WTC11 (cell line): ENCODE data around the gene OSBPL5. TPM values are rescaled to one million over a fixed set of nuclear protein-coding genes. Genes with fewer than 3 reads are reported as not detected.
A peak's percentile ranks its signal among the peaks of the same experiment; 100 is the strongest.

ENCODE experiments used
- ATAC-seq: fragments of 200-7000 bp; cut with Tn5 transposase; 2 replicates; pipeline ENCODE4 v1.10.0; 2021; ENCODE audit warnings: mild to moderate bottlenecking, moderate library complexity
- CTCF ChIA-PET: fragments of 300-600 bp; sonication (Branson Sonifier 250); formaldehyde crosslinking; loops from one replicate; lab custom pipeline; 2021; ENCODE audit warnings: antibody characterized with exemption; lab: Charles Lee
- POLR2A ChIA-PET: fragments of 350-600 bp; sonication (Branson Sonifier 250); formaldehyde crosslinking; loops from one replicate; lab custom pipeline; 2021; ENCODE audit warnings: antibody characterized with exemption; lab: Charles Lee
- DNase-seq: peaks from one replicate; pipeline ENCODE4 v3.0.0; 2021; ENCODE audit warnings: low spot score
- H3K27ac Mint-ChIP-seq: 2 replicates; pipeline ENCODE4 v1.8.0; 2021; ENCODE audit warnings: mixed read lengths
- H3K27me3 Mint-ChIP-seq: 2 replicates; pipeline ENCODE4 v1.8.0; 2021; ENCODE audit warnings: low read depth, mild to moderate bottlenecking, moderate library complexity, mixed read lengths
- H3K36me3 Mint-ChIP-seq: 2 replicates; pipeline ENCODE4 v1.8.0; 2021; ENCODE audit warnings: mixed read lengths
- H3K4me1 Mint-ChIP-seq: 2 replicates; pipeline ENCODE4 v1.8.0; 2022; ENCODE audit warnings: mixed read lengths
- H3K4me3 Mint-ChIP-seq: 2 replicates; pipeline ENCODE4 v1.8.0; 2021; ENCODE audit warnings: mild to moderate bottlenecking, moderate library complexity, mixed read lengths
- H3K9me3 Mint-ChIP-seq: 2 replicates; pipeline ENCODE4 v1.8.0; 2021; ENCODE audit warnings: mixed read lengths
- CREB1 ChIP-seq: sonication (generic); formaldehyde crosslinking; IDR thresholded peaks from 2 replicates; pipeline ENCODE4 v1.8.0; 2023; ENCODE audit warnings: mild to moderate bottlenecking, missing genetic modification reagents
- EMX1 ChIP-seq: fragments of 250-450 bp; sonication (Bioruptor Pico); IDR thresholded peaks from 2 replicates; pipeline ENCODE4 v1.8.0; 2021; ENCODE audit warnings: mild to moderate bottlenecking
- ETV6 ChIP-seq: sonication (generic); formaldehyde crosslinking; IDR thresholded peaks from 2 replicates; pipeline ENCODE4 v1.8.1; 2022; ENCODE audit warnings: mild to moderate bottlenecking, missing genetic modification reagents
- GTF2I ChIP-seq: fragments of 250-450 bp; sonication (Bioruptor Pico); conservative IDR thresholded peaks from 2 replicates; pipeline ENCODE4 v1.4.0; 2021; ENCODE audit warnings: mild to moderate bottlenecking
- IRF2 ChIP-seq: sonication (generic); formaldehyde crosslinking; IDR thresholded peaks from 2 replicates; pipeline ENCODE4 v1.8.0; 2022; ENCODE audit warnings: low read depth, missing genetic modification reagents, borderline replicate concordance
- JAZF1 ChIP-seq: fragments of 250-450 bp; sonication (Bioruptor Pico); IDR thresholded peaks from 2 replicates; pipeline ENCODE4 v1.9.0; 2021; ENCODE audit warnings: moderate library complexity, mild to moderate bottlenecking, inconsistent platforms
- NFATC4 ChIP-seq: fragments of 250-450 bp; sonication (Bioruptor Pico); IDR thresholded peaks from 2 replicates; pipeline ENCODE4 v1.9.0; 2021; ENCODE audit warnings: mild to moderate bottlenecking
- NR1H2 ChIP-seq: sonication (generic); formaldehyde crosslinking; IDR thresholded peaks from 2 replicates; pipeline ENCODE4 v1.9.0; 2021; ENCODE audit warnings: mild to moderate bottlenecking, moderate library complexity, missing genetic modification reagents
- OVOL2 ChIP-seq: fragments of 250-450 bp; sonication (Bioruptor Pico); IDR thresholded peaks from 2 replicates; pipeline ENCODE4 v1.9.0; 2021; ENCODE audit warnings: mild to moderate bottlenecking, borderline replicate concordance
- RORB ChIP-seq: fragments of 250-450 bp; sonication (Bioruptor Pico); IDR thresholded peaks from 2 replicates; pipeline ENCODE4 v1.9.0; 2021; ENCODE audit warnings: mild to moderate bottlenecking
- ZBTB21 ChIP-seq: sonication (generic); formaldehyde crosslinking; IDR thresholded peaks from 2 replicates; pipeline ENCODE4 v1.8.1; 2023; ENCODE audit warnings: mild to moderate bottlenecking, missing genetic modification reagents, borderline replicate concordance
- total RNA-seq: library from RNA; stranded (reverse); gene quantifications from 3 replicates; pipeline ENCODE4 v1.2.3, GENCODE V29; 2021
- TF ChIP-seq, protein P1 (sequence below): sonication (generic); formaldehyde crosslinking; IDR thresholded peaks from 2 replicates; pipeline ENCODE4 v1.8.1; 2023; ENCODE audit warnings: mild to moderate bottlenecking, missing genetic modification reagents, borderline replicate concordance
- TF ChIP-seq, protein P2 (sequence below): sonication (generic); formaldehyde crosslinking; IDR thresholded peaks from 2 replicates; pipeline ENCODE4 v1.8.0; 2022; ENCODE audit warnings: missing genetic modification reagents
- TF ChIP-seq, protein P3 (sequence below): sonication (generic); formaldehyde crosslinking; IDR thresholded peaks from 2 replicates; pipeline ENCODE4 v1.8.1; 2023; ENCODE audit warnings: mild to moderate bottlenecking, missing genetic modification reagents, moderate library complexity
- TF ChIP-seq, protein P4 (sequence below): sonication (generic); formaldehyde crosslinking; IDR thresholded peaks from 2 replicates; pipeline ENCODE4 v1.8.1; 2022; ENCODE audit warnings: mild to moderate bottlenecking, moderate library complexity, missing genetic modification reagents
- TF ChIP-seq, protein P5 (sequence below): sonication (generic); formaldehyde crosslinking; IDR thresholded peaks from 2 replicates; pipeline ENCODE4 v1.8.0; 2022; ENCODE audit warnings: mild to moderate bottlenecking, missing genetic modification reagents
- TF ChIP-seq, protein P6 (sequence below): fragments of 250-450 bp; sonication (Bioruptor Pico); conservative IDR thresholded peaks from 2 replicates; pipeline ENCODE4 v1.9.0; 2021; ENCODE audit warnings: mild to moderate bottlenecking

The OSBPL5 gene
- total RNA-seq, 1 experiment from 2014 or later = 17.7 TPM

DNA sequence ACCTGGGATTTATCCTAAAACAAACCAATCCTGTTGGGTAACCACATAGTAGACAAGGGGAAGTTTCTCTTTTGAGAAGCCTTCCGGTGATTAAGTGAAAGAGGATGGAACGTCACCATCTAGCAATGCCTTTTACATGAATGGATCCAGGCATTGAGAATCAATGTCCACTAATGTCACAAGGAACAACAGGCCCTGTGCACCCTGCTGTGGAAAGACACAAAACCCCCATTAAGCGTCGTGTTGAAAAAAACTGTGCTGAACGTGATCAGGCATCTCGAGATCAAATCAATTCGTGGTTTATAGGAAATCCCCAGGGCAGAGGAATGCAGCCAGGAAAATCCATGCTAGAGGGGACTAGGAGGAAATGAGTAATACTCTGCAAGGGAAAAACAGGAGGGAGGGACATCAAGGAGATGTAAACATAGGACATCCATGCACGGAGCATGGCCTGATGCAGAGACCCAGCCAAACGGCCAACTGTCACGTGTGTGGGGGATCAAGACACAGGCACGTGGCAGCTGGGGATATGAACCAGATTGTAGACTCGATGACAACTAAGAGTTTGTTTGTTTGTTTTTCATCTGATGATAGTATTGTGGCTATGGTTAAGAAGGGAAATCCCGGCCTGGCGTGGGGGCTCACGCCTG, 69.3 kb downstream of the OSBPL5 start:
- DNase-seq = no peak
- CTCF ChIA-PET = interaction anchor here (0.7 to 1.0 kb wide), 2 partner anchors 12 to 45 kb away, joined by 3 to 4 read pairs; no protein-coding TSS in a partner anchor

DNA sequence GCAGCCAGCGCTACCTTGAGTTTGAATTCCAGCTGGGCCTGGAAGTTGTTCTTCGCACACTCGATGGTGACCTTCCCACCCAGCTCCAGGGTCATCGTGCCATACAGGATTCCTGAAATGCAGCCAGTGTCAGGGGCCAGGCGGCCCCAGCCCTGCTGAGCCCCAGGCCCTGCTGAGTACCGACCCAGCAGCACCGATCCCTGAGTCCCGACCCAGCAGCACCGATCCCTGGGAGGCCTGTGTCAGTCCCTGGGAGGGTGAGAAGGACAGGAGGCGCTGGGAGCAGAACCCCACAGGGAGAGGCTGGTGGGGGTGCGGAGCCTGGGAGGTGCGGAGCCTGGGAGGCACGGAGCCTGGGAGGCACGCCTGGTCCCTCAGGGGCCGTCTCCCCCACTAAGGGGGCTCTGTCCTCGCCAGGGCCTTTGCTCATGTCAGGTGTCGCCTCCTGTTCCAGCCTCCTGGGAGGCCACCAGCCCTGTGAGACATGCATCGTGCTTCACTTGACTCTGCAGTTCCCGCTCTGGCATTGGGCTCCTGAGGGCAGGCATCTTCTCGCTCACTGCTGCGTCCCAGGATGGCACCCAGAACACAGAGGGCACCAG, 70.8 kb downstream of the OSBPL5 start:
- Mint-ChIP-seq H3K27me3 (peaks cover 7% of the 10 kb centered on the region), H3K27ac (no peak overlapping the region), H3K9me3 (peaks cover 3% of the 10 kb centered on the region; the same call in 1 of the 2 replicates), H3K4me3 (no peak overlapping the region), H3K36me3 (peaks cover 4% of the 10 kb centered on the region; the same call in 1 of the 2 replicates), H3K4me1 (peaks cover 23% of the 10 kb centered on the region)
- ChIA-PET POLR2A (no interaction called here), CTCF (interaction anchor here (0.6 to 1.6 kb wide), 10 partner anchors 15 to 131 kb away, joined by 3 to 7 read pairs (median 3); no protein-coding TSS in a partner anchor)
- no peak for TF ChIP-seq RORB (CRISPR knock-in tag)
- TF ChIP-seq JAZF1 (CRISPR knock-in tag) = no peak
- no peak for TF ChIP-seq ETV6 (CRISPR knock-in tag)
- TF ChIP-seq, protein P1, sequence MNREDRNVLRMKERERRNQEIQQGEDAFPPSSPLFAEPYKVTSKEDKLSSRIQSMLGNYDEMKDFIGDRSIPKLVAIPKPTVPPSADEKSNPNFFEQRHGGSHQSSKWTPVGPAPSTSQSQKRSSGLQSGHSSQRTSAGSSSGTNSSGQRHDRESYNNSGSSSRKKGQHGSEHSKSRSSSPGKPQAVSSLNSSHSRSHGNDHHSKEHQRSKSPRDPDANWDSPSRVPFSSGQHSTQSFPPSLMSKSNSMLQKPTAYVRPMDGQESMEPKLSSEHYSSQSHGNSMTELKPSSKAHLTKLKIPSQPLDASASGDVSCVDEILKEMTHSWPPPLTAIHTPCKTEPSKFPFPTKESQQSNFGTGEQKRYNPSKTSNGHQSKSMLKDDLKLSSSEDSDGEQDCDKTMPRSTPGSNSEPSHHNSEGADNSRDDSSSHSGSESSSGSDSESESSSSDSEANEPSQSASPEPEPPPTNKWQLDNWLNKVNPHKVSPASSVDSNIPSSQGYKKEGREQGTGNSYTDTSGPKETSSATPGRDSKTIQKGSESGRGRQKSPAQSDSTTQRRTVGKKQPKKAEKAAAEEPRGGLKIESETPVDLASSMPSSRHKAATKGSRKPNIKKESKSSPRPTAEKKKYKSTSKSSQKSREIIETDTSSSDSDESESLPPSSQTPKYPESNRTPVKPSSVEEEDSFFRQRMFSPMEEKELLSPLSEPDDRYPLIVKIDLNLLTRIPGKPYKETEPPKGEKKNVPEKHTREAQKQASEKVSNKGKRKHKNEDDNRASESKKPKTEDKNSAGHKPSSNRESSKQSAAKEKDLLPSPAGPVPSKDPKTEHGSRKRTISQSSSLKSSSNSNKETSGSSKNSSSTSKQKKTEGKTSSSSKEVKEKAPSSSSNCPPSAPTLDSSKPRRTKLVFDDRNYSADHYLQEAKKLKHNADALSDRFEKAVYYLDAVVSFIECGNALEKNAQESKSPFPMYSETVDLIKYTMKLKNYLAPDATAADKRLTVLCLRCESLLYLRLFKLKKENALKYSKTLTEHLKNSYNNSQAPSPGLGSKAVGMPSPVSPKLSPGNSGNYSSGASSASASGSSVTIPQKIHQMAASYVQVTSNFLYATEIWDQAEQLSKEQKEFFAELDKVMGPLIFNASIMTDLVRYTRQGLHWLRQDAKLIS (CRISPR knock-in tag) = no peak
- TF ChIP-seq, protein P2, sequence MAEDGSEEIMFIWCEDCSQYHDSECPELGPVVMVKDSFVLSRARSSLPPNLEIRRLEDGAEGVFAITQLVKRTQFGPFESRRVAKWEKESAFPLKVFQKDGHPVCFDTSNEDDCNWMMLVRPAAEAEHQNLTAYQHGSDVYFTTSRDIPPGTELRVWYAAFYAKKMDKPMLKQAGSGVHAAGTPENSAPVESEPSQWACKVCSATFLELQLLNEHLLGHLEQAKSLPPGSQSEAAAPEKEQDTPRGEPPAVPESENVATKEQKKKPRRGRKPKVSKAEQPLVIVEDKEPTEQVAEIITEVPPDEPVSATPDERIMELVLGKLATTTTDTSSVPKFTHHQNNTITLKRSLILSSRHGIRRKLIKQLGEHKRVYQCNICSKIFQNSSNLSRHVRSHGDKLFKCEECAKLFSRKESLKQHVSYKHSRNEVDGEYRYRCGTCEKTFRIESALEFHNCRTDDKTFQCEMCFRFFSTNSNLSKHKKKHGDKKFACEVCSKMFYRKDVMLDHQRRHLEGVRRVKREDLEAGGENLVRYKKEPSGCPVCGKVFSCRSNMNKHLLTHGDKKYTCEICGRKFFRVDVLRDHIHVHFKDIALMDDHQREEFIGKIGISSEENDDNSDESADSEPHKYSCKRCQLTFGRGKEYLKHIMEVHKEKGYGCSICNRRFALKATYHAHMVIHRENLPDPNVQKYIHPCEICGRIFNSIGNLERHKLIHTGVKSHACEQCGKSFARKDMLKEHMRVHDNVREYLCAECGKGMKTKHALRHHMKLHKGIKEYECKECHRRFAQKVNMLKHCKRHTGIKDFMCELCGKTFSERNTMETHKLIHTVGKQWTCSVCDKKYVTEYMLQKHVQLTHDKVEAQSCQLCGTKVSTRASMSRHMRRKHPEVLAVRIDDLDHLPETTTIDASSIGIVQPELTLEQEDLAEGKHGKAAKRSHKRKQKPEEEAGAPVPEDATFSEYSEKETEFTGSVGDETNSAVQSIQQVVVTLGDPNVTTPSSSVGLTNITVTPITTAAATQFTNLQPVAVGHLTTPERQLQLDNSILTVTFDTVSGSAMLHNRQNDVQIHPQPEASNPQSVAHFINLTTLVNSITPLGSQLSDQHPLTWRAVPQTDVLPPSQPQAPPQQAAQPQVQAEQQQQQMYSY (CRISPR knock-in tag) = no peak
- TF ChIP-seq ZBTB21 (CRISPR knock-in tag) = no peak
- TF ChIP-seq EMX1 (CRISPR knock-in tag) = no peak
- TF ChIP-seq OVOL2 (CRISPR knock-in tag) = no peak
- TF ChIP-seq, protein P3, sequence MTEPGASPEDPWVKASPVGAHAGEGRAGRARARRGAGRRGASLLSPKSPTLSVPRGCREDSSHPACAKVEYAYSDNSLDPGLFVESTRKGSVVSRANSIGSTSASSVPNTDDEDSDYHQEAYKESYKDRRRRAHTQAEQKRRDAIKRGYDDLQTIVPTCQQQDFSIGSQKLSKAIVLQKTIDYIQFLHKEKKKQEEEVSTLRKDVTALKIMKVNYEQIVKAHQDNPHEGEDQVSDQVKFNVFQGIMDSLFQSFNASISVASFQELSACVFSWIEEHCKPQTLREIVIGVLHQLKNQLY (CRISPR knock-in tag) = no peak
- no peak for TF ChIP-seq GTF2I
- no peak for TF ChIP-seq CREB1 (CRISPR knock-in tag)
- TF ChIP-seq, protein P4, sequence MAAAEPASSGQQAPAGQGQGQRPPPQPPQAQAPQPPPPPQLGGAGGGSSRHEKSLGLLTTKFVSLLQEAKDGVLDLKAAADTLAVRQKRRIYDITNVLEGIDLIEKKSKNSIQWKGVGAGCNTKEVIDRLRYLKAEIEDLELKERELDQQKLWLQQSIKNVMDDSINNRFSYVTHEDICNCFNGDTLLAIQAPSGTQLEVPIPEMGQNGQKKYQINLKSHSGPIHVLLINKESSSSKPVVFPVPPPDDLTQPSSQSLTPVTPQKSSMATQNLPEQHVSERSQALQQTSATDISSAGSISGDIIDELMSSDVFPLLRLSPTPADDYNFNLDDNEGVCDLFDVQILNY (CRISPR knock-in tag) = no peak
- no peak for TF ChIP-seq NFATC4 (CRISPR knock-in tag)
- TF ChIP-seq, protein P5, sequence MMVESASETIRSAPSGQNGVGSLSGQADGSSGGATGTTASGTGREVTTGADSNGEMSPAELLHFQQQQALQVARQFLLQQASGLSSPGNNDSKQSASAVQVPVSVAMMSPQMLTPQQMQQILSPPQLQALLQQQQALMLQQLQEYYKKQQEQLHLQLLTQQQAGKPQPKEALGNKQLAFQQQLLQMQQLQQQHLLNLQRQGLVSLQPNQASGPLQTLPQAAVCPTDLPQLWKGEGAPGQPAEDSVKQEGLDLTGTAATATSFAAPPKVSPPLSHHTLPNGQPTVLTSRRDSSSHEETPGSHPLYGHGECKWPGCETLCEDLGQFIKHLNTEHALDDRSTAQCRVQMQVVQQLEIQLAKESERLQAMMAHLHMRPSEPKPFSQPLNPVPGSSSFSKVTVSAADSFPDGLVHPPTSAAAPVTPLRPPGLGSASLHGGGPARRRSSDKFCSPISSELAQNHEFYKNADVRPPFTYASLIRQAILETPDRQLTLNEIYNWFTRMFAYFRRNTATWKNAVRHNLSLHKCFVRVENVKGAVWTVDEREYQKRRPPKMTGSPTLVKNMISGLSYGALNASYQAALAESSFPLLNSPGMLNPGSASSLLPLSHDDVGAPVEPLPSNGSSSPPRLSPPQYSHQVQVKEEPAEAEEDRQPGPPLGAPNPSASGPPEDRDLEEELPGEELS (CRISPR knock-in tag) = no peak
- TF ChIP-seq IRF2 (CRISPR knock-in tag) = no peak
- TF ChIP-seq, protein P6, sequence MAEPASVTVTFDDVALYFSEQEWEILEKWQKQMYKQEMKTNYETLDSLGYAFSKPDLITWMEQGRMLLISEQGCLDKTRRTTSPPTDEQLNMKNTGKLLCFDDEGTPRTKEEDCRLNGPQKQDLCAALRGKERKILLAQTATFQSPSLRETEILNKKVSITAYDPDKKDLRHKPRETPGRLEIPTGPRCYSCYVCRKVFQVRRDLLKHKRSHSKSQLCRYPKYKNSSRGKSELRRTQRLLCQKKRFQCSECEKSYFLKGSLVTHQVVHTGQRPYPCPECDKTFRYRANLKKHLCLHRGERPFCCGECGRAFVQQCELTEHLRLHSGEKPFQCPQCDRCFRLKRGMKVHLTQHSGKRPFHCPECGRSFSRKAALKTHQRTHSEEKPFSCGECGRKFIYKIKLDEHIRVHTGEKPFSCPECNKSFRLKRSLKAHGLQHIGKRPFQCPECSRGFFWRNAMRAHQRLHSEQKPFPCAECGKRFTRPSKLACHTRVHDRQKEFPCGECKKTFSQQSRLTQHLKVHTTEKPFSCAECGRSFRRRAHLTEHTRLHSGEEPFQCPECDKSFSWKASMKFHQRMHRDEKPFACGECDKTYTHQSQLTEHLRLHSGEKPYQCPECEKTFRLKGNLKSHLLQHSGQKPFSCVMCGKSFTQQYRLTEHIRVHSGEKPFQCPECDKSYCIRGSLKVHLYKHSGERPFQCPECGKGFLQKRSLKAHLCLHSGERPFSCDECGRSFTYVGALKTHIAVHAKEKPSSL (CRISPR knock-in tag) = no peak
- no peak for DNase-seq
- no peak for ATAC-seq

More for the DNA sequence above, 69.3 kb downstream of the OSBPL5 start:
- peaks cover 23% of the 10 kb centered on the region for H3K4me1 Mint-ChIP-seq
- H3K27ac Mint-ChIP-seq = peak overlapping the region; percentile 11; the same call in 1 of the 2 replicates
- H3K27me3 Mint-ChIP-seq = peaks cover 7% of the 10 kb centered on the region
- TF ChIP-seq NR1H2 (CRISPR knock-in tag) = no peak
- TF ChIP-seq, all 79 proteins: peak for 0
- POLR2A ChIA-PET = interaction anchor here (0.7 kb wide), 1 partner anchor 14 kb away, joined by 4 read pairs; no protein-coding TSS in a partner anchor
- Mint-ChIP-seq H3K36me3 (peaks cover 4% of the 10 kb centered on the region; the same call in 1 of the 2 replicates), H3K9me3 (peaks cover 3% of the 10 kb centered on the region; the same call in 1 of the 2 replicates), H3K4me3 (no peak overlapping the region)
- no peak for ATAC-seq
